Stimulated activated naive CD8-positive, alpha-beta T cell treated with anti-CD3 and anti-CD28 coated beads, Interleukin-15, amount 100 ng/mL, for 72 hours (primary cell): ENCODE measurements around the gene QRFP.

Experiments
- ATAC-seq: fragments of 150-1000 bp; cut with Tn5 transposase; 2 replicates; pipeline ENCODE4 v1.10.0; 2021; ENCODE audit warnings: mild to moderate bottlenecking, moderate library complexity
- DNase-seq, 2 donors: peaks; one replicate each; pipeline ENCODE4 v3.0.0; 2021 to 2022
- H3K27ac Mint-ChIP-seq, 2 donors: one replicate each; pipeline ENCODE4 v1.8.0; 2022; ENCODE audit warnings: mild to moderate bottlenecking in 2 of 2, mixed read lengths in 2 of 2, moderate library complexity in 2 of 2
- H3K27me3 Mint-ChIP-seq: one replicate; pipeline ENCODE4 v1.8.0; 2022; ENCODE audit warnings: mixed read lengths
- H3K4me1 Mint-ChIP-seq: one replicate; pipeline ENCODE4 v1.8.0; 2022; ENCODE audit warnings: mild to moderate bottlenecking, mixed read lengths
- H3K4me3 Mint-ChIP-seq, 2 donors: one replicate each; pipeline ENCODE4 v1.8.0; 2022; ENCODE audit warnings: mild to moderate bottlenecking in 2 of 2, mixed read lengths in 2 of 2, moderate library complexity in 1 of 2
- H3K9me3 Mint-ChIP-seq, 2 donors: one replicate each; pipeline ENCODE4 v1.8.0; 2022; ENCODE audit warnings: mixed read lengths in 2 of 2

The QRFP gene

DNA sequence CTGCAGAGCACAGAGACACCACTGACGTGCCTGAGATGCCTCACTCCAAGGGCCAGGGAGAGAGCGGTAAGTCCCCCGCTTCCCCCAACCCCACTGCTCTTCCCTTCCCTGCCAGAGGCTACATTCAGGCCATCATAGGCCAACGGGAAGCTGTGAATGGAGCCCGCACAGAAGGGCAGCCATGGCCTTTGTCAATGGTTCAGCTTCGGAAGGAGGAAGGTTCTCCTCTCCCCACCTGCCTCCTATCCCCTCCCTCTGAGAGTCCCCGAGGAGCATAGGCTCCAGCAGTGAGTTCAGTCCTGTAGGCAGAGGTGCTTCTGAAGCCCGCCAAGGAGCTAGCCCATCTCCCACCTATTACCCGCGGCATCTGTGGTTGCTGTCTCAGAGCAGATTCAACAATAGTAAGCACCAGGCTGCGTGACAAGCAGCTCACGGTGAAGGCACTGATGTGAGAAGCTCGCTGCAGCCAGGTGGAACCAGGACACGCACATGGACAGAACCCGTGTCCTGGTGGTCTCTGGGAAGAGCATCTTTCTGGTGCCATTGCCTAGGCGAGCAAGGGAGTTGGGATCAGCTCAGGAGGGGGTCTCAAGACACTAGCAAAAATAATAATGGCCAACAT, 15.9 kb downstream of the QRFP start:
- Mint-ChIP-seq H3K27me3 (no peaks in the 10 kb centered on the region), H3K4me1 (no peaks in the 10 kb centered on the region), H3K27ac (peak overlapping the region in 1 of 2 donors; percentile 54), H3K4me3 (no peak overlapping the region), H3K9me3 (no peaks in the 10 kb centered on the region)
- DNase-seq (no peak), ATAC-seq (no peak)

GRCh38 chr9:130879863-130880411, 16.7 kb downstream of the QRFP start:
- ATAC-seq (no peak), DNase-seq (no peak)
- Mint-ChIP-seq H3K27ac (no peak overlapping the region), H3K9me3 (no peaks in the 10 kb centered on the region), H3K4me1 (no peaks in the 10 kb centered on the region), H3K27me3 (no peaks in the 10 kb centered on the region), H3K4me3 (no peak overlapping the region)

DNA sequence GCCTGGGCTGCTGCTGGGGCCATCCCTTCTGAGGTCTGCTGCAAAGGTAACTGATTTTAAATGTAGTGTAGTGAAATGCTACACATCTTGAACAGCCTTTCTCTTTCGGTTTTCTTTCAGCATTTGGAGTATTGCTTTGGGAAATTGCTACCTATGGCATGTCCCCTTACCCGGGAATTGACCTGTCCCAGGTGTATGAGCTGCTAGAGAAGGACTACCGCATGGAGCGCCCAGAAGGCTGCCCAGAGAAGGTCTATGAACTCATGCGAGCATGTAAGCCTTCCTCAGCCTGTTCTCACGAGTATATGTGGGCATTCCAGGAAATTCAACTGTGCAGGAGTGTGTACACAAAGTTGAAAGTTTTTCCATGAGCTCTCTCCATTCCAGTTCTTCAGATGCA, 18.3 kb downstream of the QRFP start:
- Mint-ChIP-seq H3K9me3 (no peaks in the 10 kb centered on the region), H3K27me3 (no peaks in the 10 kb centered on the region), H3K4me1 (no peaks in the 10 kb centered on the region), H3K4me3 (no peak overlapping the region), H3K27ac (no peak overlapping the region)
- DNase-seq (no peak), ATAC-seq (no peak)

DNA sequence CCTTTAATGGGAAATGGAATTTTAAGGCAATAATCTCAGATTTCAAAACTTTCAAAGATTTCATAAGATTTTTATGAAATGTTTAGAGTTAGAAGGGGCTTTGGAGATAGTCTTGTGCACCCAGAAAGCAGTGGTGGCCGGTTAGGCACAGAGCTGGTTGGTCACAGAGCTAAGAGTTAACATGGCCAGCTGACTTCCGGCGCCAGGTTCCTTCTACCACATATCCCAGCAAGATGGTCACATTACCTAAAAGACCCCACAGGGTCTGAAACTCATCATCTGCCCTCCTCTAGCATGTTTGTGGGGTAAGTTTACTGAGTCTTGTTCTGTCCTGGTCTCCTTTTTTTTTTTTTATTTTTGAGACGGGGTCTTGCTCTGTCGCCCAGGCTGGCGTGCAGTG, 19.3 kb downstream of the QRFP start:
- Mint-ChIP-seq H3K27ac (no peak overlapping the region), H3K27me3 (no peaks in the 10 kb centered on the region), H3K4me3 (no peak overlapping the region), H3K4me1 (no peaks in the 10 kb centered on the region), H3K9me3 (no peaks in the 10 kb centered on the region)
- ATAC-seq: no peak
- no peak for DNase-seq

GRCh38 chr9:130874783-130875182, 21.8 kb downstream of the QRFP start:
- ATAC-seq: no peak
- H3K4me3 Mint-ChIP-seq: no peak overlapping the region
- H3K9me3 Mint-ChIP-seq: no peaks in the 10 kb centered on the region
- no peaks in the 10 kb centered on the region for H3K27me3 Mint-ChIP-seq
- no peaks in the 10 kb centered on the region for H3K4me1 Mint-ChIP-seq
- H3K27ac Mint-ChIP-seq: no peak overlapping the region
- no peak for DNase-seq

DNA sequence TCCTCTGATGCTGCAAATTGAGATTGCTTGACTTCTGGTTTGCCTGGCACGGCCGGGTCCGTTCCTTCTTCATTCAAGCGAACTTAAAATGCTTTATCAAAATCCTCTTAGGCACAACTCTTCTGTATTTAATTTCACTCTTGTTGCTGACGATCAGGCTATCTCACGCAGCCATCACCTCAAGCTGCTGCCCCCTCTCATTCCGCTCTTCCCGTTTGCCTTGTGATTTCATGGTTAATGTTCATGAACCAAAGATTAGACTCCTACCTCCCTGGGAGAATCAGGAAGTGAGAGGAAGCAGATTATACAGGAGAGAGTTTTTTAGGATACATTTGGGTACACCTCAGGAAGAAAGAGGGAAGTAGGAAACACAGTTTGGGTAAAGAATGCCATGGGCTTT, 22.6 kb downstream of the QRFP start:
- Mint-ChIP-seq H3K4me1 (no peaks in the 10 kb centered on the region), H3K27ac (no peak overlapping the region), H3K9me3 (no peaks in the 10 kb centered on the region), H3K27me3 (no peaks in the 10 kb centered on the region), H3K4me3 (no peak overlapping the region)
- no peak for ATAC-seq
- no peak for DNase-seq

GRCh38 chr9:130872912-130873503, 23.6 kb downstream of the QRFP start:
- no peak for ATAC-seq
- Mint-ChIP-seq H3K9me3 (no peaks in the 10 kb centered on the region), H3K27ac (no peak overlapping the region), H3K4me1 (no peaks in the 10 kb centered on the region), H3K27me3 (no peaks in the 10 kb centered on the region), H3K4me3 (no peak overlapping the region)
- no peak for DNase-seq

- no peaks in the 10 kb centered on the region for H3K27me3 Mint-ChIP-seq
- no peak overlapping the region for H3K27ac Mint-ChIP-seq
- ATAC-seq (no peak), DNase-seq (no peak)
- no peak overlapping the region for H3K4me3 Mint-ChIP-seq
- H3K4me1 Mint-ChIP-seq: no peaks in the 10 kb centered on the region
- no peaks in the 10 kb centered on the region for H3K9me3 Mint-ChIP-seq
Measured at GRCh38 chr9:130872508-130872907, 24.1 kb downstream of the QRFP start.

DNA sequence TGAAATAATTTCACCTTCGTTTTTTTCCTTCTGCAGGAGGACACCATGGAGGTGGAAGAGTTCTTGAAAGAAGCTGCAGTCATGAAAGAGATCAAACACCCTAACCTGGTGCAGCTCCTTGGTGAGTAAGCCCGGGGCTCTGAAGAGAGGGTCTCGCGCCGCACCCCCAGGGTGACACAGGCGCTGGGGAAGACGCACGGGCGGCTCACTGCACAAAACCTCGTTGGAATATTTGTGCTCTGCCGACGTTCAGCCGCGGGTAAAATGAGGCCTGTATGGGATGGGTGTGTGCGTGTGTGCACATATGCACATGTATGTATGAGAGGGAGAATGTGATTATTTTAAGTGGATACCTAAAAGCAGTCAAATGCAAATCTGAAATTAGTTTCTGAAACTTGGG, 24.5 kb downstream of the QRFP start:
- ATAC-seq: no peak
- Mint-ChIP-seq H3K9me3 (no peaks in the 10 kb centered on the region), H3K4me3 (no peak overlapping the region), H3K27me3 (no peaks in the 10 kb centered on the region), H3K4me1 (no peaks in the 10 kb centered on the region), H3K27ac (peak overlapping the region in 1 of 2 donors; percentile 24)
- DNase-seq: no peak

- no peak for DNase-seq
- Mint-ChIP-seq H3K4me3 (no peak overlapping the region), H3K27me3 (no peaks in the 10 kb centered on the region), H3K4me1 (peaks cover under 1% of the 10 kb centered on the region), H3K27ac (peak overlapping the region in 1 of 2 donors; percentile 25), H3K9me3 (no peaks in the 10 kb centered on the region)
- no peak for ATAC-seq
Measured at GRCh38 chr9:130871395-130872062, 25.1 kb downstream of the QRFP start.

GRCh38 chr9:130870491-130871381, 25.9 kb downstream of the QRFP start:
- no peaks in the 10 kb centered on the region for H3K9me3 Mint-ChIP-seq
- peaks cover 6% of the 10 kb centered on the region for H3K4me1 Mint-ChIP-seq
- H3K27ac Mint-ChIP-seq: peak overlapping the region in 1 of 2 donors; percentile 65
- H3K27me3 Mint-ChIP-seq: no peaks in the 10 kb centered on the region
- DNase-seq (no peak), ATAC-seq (no peak)
- H3K4me3 Mint-ChIP-seq: no peak overlapping the region

GRCh38 chr9:130869250-130869649, 27.4 kb downstream of the QRFP start:
- no peak overlapping the region for H3K27ac Mint-ChIP-seq
- no peak for DNase-seq

GRCh38 chr9:130868230-130868629, 28.4 kb downstream of the QRFP start:
- DNase-seq (no peak), ATAC-seq (no peak)
- H3K27ac Mint-ChIP-seq: no peak overlapping the region
- no peaks in the 10 kb centered on the region for H3K9me3 Mint-ChIP-seq
- H3K27me3 Mint-ChIP-seq: no peaks in the 10 kb centered on the region
- peaks cover 6% of the 10 kb centered on the region for H3K4me1 Mint-ChIP-seq
- no peak overlapping the region for H3K4me3 Mint-ChIP-seq

More at GRCh38 chr9:130869250-130869649, 27.4 kb downstream of the QRFP start:
- no peaks in the 10 kb centered on the region for H3K27me3 Mint-ChIP-seq
- ATAC-seq: no peak
- H3K4me3 Mint-ChIP-seq: no peak overlapping the region
- H3K9me3 Mint-ChIP-seq: no peaks in the 10 kb centered on the region
- peaks cover 6% of the 10 kb centered on the region for H3K4me1 Mint-ChIP-seq

DNA sequence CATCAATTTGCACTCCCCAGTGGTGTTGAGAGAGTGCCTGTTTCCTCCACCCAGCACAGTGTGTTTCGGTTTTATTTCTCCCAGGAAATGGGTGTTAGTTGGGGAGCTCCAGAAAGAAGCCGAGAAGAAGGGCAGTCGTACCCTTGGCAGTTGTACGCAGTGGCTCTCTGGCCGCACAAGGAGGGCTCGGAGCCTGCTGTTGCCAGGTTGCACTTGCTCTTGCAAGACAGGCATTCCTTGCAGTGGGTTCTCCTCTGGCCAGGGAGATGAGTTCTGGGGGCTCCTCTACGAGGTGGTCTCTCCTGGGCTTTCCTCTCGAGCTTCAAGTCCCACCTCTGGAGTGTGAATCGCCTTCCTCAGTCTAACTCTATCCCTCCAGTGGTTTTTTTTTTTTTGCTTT, 29.1 kb downstream of the QRFP start:
- Mint-ChIP-seq H3K27ac (peak overlapping the region in 1 of 2 donors; percentile 59), H3K9me3 (no peaks in the 10 kb centered on the region), H3K4me3 (no peak overlapping the region), H3K27me3 (no peaks in the 10 kb centered on the region), H3K4me1 (peaks cover 6% of the 10 kb centered on the region)
- ATAC-seq: no peak
- DNase-seq: no peak

DNA sequence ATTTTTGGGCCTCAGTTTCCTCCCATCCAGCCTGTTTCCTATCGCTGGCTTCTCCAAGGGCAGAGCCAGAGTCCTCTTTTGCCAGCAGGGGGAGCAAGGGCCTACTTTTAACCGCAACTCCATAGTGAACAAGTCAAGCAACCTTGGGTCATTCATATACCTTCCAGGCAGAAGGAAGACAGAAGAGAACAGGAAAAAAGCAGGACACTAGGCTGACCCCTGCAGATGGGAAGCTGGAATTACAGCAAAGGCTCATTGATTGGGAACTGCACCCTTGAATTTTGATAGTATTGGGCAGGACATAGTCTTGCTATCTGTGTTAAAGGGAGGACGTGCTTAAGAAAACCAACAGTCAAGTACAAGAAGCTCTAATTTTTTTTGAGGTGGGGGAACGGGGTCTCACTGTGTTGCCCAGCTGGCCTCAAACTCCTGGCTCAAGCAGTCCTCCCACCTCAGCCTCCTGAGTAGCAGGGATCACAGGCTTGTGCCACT, 30.1 kb downstream of the QRFP start:
- peak; percentile 37 to 42 for DNase-seq
- Mint-ChIP-seq H3K4me1 (peaks cover 6% of the 10 kb centered on the region), H3K4me3 (no peak overlapping the region), H3K9me3 (no peaks in the 10 kb centered on the region), H3K27ac (no peak overlapping the region), H3K27me3 (no peaks in the 10 kb centered on the region)
- ATAC-seq: peak; percentile 66
